HG02885 (cell line): ENCODE results near the gene CACNB2.

Experiments
- ATAC-seq: cut with Tn5 transposase; IDR thresholded peaks from one replicate; pipeline ENCODE4 v1.9.1; 2021; ENCODE audit warnings: mild to moderate bottlenecking; ENCODE audit not compliant: unreplicated experiment, poor library complexity

Gene CACNB2

DNA sequence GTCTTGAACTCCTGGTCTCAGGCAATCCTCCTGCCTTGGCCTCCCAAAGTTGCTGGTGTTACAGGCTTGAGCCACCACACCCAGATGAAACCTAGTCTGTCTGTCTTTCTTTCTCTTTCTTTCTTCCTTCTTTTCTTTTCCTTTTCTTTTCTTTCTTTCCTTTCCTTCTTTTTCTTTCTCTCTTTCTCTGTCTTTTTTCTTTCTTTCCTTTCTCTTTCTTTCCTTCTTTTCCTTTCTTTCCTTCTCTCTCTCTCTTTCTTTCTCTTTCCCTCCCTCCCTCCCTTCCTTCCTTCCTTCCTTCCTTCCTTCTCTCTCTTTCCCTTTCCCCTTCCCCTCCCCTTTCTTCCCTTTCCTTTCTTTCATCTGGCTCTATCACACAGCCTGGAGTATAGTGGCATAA, 185.2 kb downstream of the CACNB2 start:
- no peak for ATAC-seq

DNA sequence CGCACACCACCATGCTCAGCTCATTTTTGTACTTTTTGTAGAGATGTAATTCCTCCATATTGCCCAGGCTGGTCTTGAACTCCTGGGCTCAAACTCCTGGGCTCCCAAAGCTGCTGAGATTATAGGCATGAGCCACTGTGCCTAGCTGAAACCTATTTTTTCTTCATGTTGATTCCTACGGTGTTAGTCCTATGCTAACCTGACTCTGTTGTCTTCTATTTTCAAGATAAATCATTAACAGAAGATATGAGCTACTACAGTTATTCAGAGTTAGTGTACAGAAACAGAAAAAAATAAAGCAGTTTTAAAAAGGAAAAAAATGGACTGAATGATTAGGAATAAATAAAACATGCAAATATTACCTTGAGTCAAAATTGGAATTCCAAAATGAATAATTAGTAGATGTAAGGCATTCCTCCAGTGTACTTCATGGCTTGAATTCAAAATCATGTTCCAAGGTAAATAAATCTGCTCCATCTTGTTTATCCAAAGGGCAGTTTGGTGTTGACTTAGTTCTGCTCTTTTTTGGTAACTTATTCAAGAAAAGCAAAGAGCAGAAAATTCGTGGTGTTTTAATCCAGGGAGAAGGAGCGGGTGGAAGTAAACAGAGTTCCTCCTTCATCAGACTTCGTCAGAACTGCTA, 185.8 kb downstream of the CACNB2 start:
- ATAC-seq: no peak

DNA sequence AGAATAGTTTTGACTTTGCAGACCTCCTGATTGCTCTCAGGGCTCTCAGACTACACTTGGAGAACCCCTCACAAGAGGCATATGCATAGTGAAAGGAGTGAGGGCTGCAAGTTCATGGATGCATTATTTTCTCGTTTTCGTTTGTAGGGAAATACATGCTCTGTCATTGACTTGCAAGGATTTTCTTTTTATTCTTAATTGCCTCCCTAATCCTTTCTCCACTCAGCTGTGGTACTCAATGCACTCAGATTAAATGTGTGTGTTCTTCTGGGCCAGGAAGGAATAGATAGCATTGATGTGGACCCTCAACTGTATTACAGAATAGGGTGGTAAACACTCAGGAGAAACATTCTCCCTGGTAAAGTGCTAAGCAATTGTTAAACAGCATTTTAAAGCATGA, 188.7 kb downstream of the CACNB2 start:
- no peak for ATAC-seq

DNA sequence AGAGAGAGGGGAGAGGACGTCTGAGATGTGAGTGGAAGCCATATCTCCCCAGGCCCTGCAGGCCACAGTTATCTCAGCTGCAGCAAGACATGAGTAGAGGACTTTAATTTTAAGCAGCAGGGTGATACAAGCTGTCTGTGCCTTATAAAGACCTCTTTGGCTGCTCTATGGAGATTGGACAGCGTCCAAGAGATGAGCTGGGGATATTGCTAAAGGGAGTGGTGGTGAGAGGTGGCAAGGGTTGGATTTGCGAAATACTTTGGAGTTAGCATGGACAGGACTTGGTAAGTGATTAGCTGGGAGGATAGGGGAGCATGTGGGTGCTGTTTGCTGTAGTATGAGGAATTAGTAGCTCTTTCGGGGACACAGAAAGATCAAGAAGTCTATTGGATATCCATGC, 191.8 kb downstream of the CACNB2 start:
- ATAC-seq: no peak

DNA sequence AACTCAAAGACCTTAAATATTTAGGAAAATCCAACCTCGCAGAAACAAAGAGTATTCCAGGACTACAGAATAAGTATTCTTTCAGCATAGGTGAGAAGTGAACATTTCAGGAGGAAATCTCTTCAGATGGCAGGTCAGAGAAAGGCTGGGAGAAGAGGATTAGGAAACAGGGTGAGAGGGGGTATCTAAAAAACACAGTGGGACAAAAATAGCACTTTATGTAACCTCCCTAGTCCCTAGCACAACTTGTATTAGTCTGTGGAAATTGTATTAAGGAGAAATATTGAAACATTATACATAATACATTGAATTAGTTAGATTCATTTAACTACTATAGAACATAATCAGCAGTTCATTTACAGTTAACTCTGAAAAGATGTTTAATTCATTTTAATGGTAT, 192.3 kb downstream of the CACNB2 start:
- no peak for ATAC-seq

DNA sequence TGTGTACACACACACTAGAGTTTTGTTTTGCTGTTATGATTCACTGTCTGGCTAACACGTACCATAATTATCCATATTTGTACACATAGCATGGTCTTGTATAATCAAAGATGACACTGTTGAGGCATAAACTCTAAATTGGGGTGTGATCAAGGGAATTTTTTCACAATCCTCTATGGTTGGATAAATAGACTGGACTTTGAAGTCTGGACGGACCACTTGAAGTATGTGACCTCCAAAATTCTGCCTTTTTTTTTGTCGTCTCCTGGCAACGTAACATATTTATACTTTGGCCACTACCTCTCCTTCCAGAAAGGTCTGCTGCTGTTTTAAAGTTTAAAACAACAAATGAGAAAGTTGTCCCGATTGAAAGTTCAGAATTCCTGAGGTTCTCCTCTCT, 193.4 kb downstream of the CACNB2 start:
- no peak for ATAC-seq

DNA sequence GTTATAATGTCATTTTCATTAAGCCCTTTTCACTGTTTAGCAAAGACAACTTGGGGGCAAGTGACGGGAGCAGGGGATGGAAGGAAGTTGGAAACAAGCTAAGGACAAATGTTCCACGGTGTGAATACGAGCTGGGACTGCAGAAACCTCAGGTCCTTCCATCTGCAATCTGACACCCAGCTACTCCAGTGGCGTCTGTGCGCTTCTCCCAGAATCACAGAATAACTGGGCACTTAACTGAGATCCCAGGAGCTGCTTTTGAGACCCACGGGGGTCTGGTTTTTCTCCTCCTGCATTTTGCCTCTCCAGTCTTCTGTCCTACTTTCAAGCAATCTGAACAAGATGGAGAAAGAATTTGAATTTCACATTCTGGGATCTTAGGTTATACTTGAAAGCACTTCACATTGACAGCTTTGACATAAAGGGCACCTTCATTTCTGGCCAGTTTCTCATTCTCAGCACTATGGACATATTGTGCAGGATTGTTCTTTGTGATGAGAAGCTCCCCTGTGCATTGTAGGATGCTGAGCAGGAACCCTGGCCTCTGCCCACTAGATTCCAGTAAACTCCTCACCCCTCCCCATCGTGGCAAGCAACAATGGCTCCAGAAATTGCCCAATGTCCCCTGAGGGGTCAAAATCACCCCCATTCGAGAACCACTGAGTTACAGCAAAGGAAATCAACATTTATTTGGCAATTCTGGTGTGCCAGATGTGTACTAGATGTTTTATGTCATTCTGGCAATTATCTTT, 194.1 kb downstream of the CACNB2 start:
- ATAC-seq: no peak

DNA sequence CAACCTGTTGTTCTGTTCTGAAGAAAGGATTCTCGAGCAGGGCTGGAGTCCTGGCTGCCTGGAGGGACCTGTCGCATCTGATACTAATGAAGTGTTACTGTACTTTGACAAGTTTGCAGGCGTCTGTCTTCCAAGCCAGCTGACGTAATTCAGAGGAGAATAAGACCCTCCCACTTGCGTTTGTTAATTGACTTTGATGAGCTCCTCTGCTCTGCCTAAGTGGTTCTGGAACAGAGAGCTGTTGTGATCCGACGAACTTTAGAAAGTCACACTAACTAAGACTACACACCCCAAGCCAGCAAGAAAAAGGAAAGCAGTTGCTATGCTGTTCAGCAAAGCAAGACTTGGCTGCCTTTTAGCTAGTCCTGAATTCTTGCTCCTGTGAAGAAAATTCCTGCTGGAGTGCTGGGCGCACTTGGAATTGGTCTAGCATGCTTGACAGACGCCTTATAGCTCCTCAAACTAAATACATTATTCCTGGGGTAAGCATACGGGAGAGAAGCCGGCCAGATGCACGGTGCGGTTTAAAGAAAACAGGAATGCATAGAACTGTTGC, 200.3 kb downstream of the CACNB2 start:
- ATAC-seq: no peak

DNA sequence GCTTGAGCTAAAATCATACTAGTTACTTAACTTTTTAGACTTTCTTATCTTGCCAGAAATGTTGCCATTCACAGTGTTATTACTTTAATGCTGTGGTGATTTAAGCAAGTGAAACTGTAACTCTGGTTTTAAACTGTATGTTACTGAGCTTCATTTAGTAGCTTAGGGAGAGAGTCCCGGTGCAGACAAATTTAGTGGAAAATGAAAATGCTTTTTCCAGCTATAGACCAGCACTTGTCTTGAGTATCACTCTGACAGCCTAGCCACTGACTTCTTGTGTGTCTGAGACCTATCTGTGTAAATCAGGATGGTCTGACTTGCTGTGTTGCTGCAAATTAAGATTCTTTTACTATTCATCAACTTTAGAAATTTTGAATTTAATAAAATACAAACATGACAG, 200.8 kb downstream of the CACNB2 start:
- no peak for ATAC-seq

DNA sequence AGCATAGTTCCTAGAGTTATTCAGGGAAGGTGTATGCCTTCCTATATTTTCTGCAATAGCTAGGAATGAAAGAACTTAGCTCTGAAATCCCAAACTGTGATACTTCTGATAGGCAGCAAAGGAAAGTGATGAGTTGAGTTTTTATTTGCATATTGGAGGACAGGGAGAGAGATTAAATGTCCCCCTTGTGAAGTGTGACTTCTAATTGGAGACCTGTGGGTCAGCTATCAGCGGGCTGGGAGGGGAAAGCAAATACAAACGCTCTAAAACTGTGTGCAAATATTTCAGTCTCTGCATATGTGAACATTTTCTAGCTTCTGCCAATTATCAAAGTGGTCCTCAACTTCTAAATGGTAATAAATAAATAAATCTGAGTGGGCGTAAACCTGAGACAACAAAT, 203.3 kb downstream of the CACNB2 start:
- no peak for ATAC-seq

DNA sequence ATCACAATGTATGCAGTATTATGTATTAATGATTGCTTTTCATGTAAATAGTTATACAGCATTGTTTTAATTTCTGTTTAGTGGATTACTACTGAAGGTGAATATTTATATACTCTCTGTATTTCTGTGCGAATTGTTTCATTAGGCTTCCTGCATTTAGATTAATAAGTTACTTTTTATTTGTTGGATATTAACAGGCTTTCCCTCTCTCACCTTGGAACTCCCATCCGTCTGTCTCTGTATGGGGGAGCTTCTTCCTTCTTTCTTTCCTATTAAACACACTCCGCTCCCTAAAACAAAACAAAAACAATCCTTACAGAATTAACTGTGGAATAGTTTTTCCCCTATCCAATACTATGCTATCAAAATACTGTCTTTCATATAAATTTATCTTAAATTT, 205.1 kb downstream of the CACNB2 start:
- ATAC-seq: no peak

DNA sequence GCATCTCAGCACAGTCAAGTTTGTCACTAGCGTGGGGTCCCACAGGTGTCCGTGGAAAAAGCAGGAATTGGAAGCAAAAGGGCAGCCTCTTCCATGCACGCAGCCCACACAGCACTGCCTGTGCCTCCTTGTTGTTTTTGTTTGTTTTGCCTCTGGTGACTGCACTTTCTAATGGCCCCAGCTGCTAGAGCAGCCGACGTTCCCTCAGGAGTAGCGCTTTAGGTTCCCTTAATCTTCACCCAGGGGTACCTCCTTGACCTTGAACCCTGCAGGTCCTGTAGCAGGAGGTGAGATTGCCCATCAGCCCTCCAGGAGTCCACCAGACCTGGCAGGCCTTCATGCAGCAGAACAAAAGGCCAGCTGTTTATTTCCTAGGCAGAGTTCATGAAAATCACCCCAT, 210.1 kb downstream of the CACNB2 start:
- no peak for ATAC-seq

DNA sequence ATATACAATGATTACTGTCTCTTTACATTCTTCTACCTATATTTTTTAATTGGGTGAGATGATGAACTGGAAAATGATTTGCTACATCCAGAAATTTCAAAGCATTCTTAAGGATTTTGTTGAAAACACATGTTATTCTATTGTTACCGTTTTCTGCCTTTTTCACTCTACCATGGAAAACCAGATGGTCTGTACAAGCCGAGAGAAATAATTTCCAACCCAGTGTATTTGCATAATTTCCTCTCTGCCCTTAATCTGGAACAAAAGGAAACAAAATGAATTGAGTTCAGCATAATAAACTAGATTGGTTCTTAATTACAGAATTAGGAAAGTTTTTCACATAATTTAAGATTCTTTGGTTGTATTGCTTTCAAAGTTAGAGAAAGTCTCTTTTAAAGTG, 211.2 kb downstream of the CACNB2 start:
- ATAC-seq: no peak

DNA sequence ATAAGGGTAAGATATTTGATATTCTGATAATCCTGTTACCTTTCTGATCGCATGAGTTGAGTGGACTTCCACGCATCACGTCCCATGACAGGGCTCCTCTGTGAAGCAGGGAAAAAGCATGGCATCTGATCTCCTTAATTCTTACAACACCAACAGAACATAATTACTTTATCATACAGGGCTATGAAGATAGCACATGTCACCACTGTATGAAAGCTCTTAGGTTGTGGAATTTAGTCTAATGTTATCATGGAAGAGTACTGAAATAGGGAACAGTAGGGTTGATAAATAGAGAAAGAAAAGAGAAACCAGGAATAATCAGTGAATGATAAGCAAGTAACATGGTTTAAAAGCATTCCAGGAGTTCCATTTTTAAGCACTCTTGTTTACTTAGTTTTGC, 212.0 kb downstream of the CACNB2 start:
- ATAC-seq: no peak

DNA sequence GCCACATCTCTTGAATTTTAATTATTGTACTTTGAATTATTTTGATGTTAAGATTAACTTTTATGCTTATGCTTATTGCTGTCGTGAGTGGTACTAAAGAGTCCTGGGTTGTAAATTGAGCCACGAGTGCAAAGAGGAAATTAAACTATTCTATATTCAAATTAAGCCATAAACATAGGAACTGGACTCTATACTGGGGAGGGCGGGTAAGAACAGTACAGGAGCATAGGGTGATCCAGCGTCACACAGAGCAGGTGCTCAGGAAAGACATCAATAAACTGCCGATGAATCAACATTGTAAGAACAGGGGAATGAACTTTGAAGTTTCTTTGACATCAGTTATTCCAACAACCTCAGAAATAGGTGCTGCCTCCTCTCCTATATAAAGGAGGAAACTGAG, 219.6 kb downstream of the CACNB2 start:
- no peak for ATAC-seq

DNA sequence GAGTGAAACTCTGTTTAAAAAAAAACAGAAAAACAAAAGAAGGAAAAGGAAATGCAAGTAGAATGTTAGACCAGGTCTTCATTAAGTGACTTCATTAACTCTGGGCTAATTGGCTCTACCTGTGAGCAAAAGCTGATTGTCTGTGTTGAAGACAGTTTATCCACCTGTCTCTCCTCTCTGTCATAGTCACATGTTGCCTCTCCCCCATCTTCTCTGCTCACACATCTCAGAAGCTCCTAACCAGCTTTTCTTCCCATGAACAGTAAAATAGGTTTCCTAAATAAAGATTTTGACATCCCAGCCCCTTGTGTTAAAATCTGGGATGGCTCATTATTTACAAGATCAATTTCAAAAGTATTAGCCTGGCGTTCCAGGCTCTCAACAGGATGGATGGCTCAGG, 222.7 kb downstream of the CACNB2 start:
- no peak for ATAC-seq

DNA sequence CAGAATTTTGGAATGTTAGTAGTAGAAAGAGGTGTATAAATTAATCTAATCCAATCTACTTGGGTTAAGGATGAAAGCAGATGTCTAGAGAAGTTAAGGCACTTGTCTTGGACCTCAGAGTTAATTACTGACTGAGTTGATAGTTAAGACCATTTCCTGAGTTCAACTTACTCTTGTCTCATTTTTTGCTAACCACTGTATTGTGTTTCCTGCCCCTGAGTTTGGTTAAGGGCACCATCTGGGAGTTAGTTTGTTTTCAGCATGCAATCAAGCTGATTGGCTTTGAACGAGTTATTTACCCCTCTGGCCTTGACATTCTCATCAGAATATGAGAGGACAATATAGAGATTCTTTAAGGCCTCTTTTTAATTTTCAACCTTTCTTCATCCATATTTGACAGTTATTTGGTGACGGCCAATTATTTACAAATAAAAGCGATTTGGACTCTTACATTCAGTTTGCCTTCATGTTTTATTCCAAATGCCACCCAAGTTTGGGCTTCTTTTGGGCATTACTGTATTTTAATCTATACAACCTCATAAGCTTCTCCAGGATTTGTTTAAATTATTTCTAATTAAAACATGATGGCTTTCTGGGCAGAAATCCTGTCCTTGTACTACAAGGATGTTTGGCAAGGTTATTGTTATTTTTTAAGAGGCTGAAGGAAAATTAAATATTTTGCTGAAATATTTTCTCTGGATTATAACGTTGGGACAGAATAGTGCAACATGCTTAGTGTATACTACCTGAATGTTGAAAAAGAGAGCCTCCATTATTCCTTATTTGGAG, 225.0 kb downstream of the CACNB2 start:
- ATAC-seq: no peak

DNA sequence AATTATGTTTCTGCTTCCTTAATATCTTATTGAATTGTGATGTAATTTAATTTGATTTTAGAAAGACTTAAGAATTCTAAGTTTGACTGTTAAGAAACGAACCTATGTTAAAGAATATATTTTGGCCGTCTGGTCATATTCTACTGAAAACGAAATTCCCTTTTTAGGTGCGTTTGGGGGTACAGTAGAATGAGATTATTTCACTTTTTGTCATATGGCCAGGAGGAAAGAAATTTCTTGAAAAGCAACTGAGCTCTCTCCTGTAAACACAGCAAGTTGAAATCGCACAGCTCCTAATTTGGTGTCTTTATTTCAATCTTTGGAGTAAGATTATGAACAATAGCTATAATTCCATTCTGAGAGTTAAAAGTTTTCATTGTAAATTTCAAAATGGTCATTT, 227.6 kb downstream of the CACNB2 start:
- no peak for ATAC-seq

DNA sequence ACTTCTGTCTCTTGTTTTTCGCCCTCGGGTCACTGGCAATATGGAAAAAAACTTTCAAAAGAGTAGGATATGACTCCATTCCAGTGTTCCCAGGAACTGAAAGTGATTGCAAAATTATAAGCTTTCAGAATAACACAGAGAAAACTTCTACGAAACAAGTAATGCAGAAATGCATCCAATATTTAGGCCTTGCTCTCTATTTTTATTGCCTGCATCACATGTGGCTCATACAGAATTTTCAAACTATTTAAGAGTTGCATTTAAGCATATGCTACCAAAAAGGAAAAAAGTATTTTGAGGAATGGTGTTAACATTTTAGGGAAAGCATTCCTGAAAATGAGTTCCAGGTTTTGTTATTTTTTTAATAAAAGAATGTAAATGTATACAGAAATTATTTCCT, 228.0 kb downstream of the CACNB2 start:
- no peak for ATAC-seq

DNA sequence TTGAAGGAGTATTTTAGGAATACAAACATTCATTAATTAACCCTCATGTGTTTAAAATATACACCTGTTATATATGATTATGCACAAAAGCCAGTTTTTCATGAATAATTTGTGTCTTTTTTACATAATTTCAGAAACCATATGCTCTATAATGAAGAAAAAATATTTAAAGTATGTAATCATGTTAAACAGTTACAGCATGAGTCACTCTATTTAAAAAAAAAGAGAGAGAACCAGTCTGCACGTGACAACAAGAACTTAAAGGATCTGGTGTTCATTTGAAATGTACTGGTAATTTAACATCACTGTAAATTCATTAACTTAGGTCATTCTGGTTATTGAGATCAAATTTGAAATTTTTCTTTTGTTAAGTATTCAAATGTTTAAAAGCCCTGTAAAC, 228.5 kb downstream of the CACNB2 start:
- ATAC-seq: no peak

DNA sequence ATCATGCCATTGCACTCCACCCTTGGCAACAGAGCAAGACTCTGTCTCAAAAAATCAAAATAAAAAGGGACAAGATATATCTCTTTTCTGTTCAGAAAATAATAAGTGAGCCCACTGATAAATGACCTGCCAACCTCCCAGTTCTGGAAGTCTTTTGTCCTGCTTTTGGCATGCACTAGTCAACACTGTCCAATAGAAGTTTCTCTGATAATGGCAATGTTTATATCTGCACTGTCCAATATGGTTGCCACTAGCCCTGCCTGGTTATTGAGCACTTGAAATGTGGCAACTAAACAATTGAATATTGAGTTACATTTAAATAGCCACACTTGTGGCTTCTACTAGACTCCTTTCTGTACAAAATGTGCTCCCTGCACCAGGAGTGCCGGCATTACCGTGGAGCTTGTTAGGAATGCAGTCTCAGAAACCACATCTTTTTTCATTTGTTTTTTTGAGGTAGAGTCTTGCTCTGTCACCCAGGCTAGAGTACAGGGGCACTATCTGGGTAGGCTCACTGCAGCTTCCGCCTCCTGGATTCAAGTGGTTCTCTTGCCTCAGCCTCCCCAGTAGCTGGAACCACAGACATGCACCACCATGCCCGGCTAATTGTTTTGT, 229.7 kb downstream of the CACNB2 start:
- no peak for ATAC-seq
